HepG2 (cell line): Measurements from ENCODE around the gene PRR4.

Experiments
- AHR ChIP-seq: IDR thresholded peaks from 2 replicates; pipeline ENCODE4 v1.6.1; 2018; ENCODE audit warnings: missing genetic modification reagents, missing compliant biosample characterization
- CHCHD3 ChIP-seq: sonication (generic); formaldehyde crosslinking; IDR thresholded peaks from 2 replicates; pipeline ENCODE4 v1.8.0; 2022; ENCODE audit warnings: mild to moderate bottlenecking, missing genetic modification reagents, moderate library complexity
- DPF2 ChIP-seq: sonication (generic); formaldehyde crosslinking; IDR thresholded peaks from 2 replicates; pipeline ENCODE4 v1.4.0; 2020; ENCODE audit warnings: mild to moderate bottlenecking, low read depth, missing genetic modification reagents, borderline replicate concordance
- ELF4 ChIP-seq: sonication (generic); formaldehyde crosslinking; IDR thresholded peaks from 2 replicates; pipeline ENCODE4 v1.5.0; 2020; ENCODE audit warnings: missing genetic modification reagents, mild to moderate bottlenecking, moderate library complexity, borderline replicate concordance
- EZH2 ChIP-seq: conservative IDR thresholded peaks from 2 replicates; pipeline ENCODE4 v1.6.1; 2012; ENCODE audit warnings: mild to moderate bottlenecking, low read depth, low read length, moderate library complexity
- JUN ChIP-seq: sonication (generic); formaldehyde crosslinking; IDR thresholded peaks from 2 replicates; pipeline ENCODE4 v1.4.0; 2020; ENCODE audit warnings: mild to moderate bottlenecking, missing genetic modification reagents
- RAD21 ChIP-seq: fragments of 450-650 bp; formaldehyde crosslinking; IDR thresholded peaks from 2 replicates; pipeline ENCODE4 v1.5.0; 2020; ENCODE audit warnings: mild to moderate bottlenecking
- ZBTB3 ChIP-seq: sonication (generic); formaldehyde crosslinking; IDR thresholded peaks from 2 replicates; pipeline ENCODE4 v1.4.0; 2020; ENCODE audit warnings: low read depth, mild to moderate bottlenecking, moderate library complexity, missing genetic modification reagents, borderline replicate concordance
- ZFP37 ChIP-seq: sonication (generic); formaldehyde crosslinking; IDR thresholded peaks from 2 replicates; pipeline ENCODE4 v1.4.0; 2020; ENCODE audit warnings: missing genetic modification reagents, borderline replicate concordance
- ZNF549 ChIP-seq: sonication (generic); formaldehyde crosslinking; IDR thresholded peaks from 2 replicates; pipeline ENCODE4 v1.5.0; 2020; ENCODE audit warnings: missing genetic modification reagents
- TF ChIP-seq, protein P1 (sequence below): sonication (generic); formaldehyde crosslinking; IDR thresholded peaks from 2 replicates; pipeline ENCODE4 v1.8.1; 2022; ENCODE audit warnings: low read depth, mild to moderate bottlenecking, missing genetic modification reagents
- TF ChIP-seq, protein P2 (sequence below): sonication (generic); formaldehyde crosslinking; IDR thresholded peaks from 2 replicates; pipeline ENCODE4 v1.5.0; 2020; ENCODE audit warnings: mild to moderate bottlenecking, missing genetic modification reagents, moderate library complexity
- TF ChIP-seq, protein P3 (sequence below), 2 experiments: IDR thresholded peaks; 2 replicates each; pipeline ENCODE4 v1.6.1; 2011 to 2012; ENCODE audit warnings: low read length in 2 of 2, borderline replicate concordance in 1 of 2, low read depth in 1 of 2, mild to moderate bottlenecking in 1 of 2, moderate library complexity in 1 of 2
- TF ChIP-seq, protein P4 (sequence below): sonication (generic); formaldehyde crosslinking; IDR thresholded peaks from 2 replicates; pipeline ENCODE4; 2020; ENCODE audit warnings: missing genetic modification reagents, mild to moderate bottlenecking, borderline replicate concordance

DNA sequence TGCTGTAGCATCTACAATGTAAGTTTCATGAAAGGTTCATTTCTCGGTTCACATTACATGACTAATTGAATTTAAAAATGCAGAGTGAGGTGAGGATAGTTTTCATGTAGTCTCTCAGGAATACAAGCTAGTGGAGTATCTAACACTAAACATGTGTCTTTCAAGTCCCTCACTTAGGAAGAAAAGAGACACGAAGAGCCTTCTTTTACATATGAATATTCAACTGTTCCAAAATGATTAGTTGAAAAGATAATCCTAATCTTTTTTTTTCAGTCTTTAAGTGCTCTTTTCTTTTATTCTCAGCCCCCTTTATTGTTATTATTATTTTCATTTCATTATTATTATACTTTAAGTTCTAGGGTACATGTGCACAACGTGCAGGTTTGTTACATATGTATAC, 10.8 kb downstream of the PRR4 start:
- no peak for TF ChIP-seq ZNF549 (CRISPR knock-in tag)
- TF ChIP-seq CHCHD3 (CRISPR knock-in tag), result no peak
- TF ChIP-seq, protein P1, sequence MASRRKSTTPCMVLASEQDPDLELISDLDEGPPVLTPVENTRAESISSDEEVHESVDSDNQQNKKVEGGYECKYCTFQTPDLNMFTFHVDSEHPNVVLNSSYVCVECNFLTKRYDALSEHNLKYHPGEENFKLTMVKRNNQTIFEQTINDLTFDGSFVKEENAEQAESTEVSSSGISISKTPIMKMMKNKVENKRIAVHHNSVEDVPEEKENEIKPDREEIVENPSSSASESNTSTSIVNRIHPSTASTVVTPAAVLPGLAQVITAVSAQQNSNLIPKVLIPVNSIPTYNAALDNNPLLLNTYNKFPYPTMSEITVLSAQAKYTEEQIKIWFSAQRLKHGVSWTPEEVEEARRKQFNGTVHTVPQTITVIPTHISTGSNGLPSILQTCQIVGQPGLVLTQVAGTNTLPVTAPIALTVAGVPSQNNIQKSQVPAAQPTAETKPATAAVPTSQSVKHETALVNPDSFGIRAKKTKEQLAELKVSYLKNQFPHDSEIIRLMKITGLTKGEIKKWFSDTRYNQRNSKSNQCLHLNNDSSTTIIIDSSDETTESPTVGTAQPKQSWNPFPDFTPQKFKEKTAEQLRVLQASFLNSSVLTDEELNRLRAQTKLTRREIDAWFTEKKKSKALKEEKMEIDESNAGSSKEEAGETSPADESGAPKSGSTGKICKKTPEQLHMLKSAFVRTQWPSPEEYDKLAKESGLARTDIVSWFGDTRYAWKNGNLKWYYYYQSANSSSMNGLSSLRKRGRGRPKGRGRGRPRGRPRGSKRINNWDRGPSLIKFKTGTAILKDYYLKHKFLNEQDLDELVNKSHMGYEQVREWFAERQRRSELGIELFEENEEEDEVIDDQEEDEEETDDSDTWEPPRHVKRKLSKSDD (CRISPR knock-in tag), result no peak
- no peak for TF ChIP-seq RAD21 (CRISPR knock-in tag)
- TF ChIP-seq, protein P2, sequence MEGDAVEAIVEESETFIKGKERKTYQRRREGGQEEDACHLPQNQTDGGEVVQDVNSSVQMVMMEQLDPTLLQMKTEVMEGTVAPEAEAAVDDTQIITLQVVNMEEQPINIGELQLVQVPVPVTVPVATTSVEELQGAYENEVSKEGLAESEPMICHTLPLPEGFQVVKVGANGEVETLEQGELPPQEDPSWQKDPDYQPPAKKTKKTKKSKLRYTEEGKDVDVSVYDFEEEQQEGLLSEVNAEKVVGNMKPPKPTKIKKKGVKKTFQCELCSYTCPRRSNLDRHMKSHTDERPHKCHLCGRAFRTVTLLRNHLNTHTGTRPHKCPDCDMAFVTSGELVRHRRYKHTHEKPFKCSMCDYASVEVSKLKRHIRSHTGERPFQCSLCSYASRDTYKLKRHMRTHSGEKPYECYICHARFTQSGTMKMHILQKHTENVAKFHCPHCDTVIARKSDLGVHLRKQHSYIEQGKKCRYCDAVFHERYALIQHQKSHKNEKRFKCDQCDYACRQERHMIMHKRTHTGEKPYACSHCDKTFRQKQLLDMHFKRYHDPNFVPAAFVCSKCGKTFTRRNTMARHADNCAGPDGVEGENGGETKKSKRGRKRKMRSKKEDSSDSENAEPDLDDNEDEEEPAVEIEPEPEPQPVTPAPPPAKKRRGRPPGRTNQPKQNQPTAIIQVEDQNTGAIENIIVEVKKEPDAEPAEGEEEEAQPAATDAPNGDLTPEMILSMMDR (CRISPR knock-in tag), result no peak
- TF ChIP-seq JUN, result no peak
- TF ChIP-seq ZFP37 (CRISPR knock-in tag), result no peak
- no peak for TF ChIP-seq ZBTB3 (CRISPR knock-in tag)
- no peak for TF ChIP-seq DPF2
- no peak for TF ChIP-seq ELF4 (CRISPR knock-in tag)
- TF ChIP-seq EZH2, result no peak
- TF ChIP-seq, protein P3, sequence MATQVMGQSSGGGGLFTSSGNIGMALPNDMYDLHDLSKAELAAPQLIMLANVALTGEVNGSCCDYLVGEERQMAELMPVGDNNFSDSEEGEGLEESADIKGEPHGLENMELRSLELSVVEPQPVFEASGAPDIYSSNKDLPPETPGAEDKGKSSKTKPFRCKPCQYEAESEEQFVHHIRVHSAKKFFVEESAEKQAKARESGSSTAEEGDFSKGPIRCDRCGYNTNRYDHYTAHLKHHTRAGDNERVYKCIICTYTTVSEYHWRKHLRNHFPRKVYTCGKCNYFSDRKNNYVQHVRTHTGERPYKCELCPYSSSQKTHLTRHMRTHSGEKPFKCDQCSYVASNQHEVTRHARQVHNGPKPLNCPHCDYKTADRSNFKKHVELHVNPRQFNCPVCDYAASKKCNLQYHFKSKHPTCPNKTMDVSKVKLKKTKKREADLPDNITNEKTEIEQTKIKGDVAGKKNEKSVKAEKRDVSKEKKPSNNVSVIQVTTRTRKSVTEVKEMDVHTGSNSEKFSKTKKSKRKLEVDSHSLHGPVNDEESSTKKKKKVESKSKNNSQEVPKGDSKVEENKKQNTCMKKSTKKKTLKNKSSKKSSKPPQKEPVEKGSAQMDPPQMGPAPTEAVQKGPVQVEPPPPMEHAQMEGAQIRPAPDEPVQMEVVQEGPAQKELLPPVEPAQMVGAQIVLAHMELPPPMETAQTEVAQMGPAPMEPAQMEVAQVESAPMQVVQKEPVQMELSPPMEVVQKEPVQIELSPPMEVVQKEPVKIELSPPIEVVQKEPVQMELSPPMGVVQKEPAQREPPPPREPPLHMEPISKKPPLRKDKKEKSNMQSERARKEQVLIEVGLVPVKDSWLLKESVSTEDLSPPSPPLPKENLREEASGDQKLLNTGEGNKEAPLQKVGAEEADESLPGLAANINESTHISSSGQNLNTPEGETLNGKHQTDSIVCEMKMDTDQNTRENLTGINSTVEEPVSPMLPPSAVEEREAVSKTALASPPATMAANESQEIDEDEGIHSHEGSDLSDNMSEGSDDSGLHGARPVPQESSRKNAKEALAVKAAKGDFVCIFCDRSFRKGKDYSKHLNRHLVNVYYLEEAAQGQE (IDR thresholded peaks at IDR 0.05; ENCODE audit: borderline replicate concordance in 1 of 2, low read depth in 1 of 2, low read length in 2 of 2), result no peak
- TF ChIP-seq, protein P4, sequence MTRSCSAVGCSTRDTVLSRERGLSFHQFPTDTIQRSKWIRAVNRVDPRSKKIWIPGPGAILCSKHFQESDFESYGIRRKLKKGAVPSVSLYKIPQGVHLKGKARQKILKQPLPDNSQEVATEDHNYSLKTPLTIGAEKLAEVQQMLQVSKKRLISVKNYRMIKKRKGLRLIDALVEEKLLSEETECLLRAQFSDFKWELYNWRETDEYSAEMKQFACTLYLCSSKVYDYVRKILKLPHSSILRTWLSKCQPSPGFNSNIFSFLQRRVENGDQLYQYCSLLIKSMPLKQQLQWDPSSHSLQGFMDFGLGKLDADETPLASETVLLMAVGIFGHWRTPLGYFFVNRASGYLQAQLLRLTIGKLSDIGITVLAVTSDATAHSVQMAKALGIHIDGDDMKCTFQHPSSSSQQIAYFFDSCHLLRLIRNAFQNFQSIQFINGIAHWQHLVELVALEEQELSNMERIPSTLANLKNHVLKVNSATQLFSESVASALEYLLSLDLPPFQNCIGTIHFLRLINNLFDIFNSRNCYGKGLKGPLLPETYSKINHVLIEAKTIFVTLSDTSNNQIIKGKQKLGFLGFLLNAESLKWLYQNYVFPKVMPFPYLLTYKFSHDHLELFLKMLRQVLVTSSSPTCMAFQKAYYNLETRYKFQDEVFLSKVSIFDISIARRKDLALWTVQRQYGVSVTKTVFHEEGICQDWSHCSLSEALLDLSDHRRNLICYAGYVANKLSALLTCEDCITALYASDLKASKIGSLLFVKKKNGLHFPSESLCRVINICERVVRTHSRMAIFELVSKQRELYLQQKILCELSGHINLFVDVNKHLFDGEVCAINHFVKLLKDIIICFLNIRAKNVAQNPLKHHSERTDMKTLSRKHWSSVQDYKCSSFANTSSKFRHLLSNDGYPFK, result no peak
- no peak for TF ChIP-seq AHR (CRISPR knock-in tag)
